HG02623 (cell line): ENCODE measurements around the gene HDLBP.
"Not testable (repeated sequence)": the region's sequence is repeated elsewhere in the genome, so short reads cannot be mapped to it uniquely, and the experiment has no call there.

ENCODE experiments used
- ATAC-seq: cut with Tn5 transposase; IDR thresholded peaks from one replicate; pipeline ENCODE4 v1.9.1; 2021; ENCODE audit warnings: moderate library complexity; ENCODE audit not compliant: unreplicated experiment

The HDLBP gene

GRCh38 chr2:241308832-241309500 is 6.5 kb downstream of the HDLBP start:
- no peak for ATAC-seq

- ATAC-seq, result no peak
These were observed 7.2 kb downstream of the HDLBP start for GRCh38 chr2:241308267-241308666.

- ATAC-seq, result no peak
These were observed 8.4 kb downstream of the HDLBP start for GRCh38 chr2:241307055-241307454.

GRCh38 chr2:241304039-241304670 is 11.3 kb downstream of the HDLBP start:
- ATAC-seq, result no peak

- ATAC-seq, result no peak
These were observed 12.5 kb downstream of the HDLBP start for GRCh38 chr2:241302759-241303651.

- no peak for ATAC-seq
These were observed 13.4 kb downstream of the HDLBP start for GRCh38 chr2:241302083-241302482.

GRCh38 chr2:241300000-241300399 is 15.5 kb downstream of the HDLBP start:
- ATAC-seq, result no peak

- no peak for ATAC-seq
These were observed 16.8 kb downstream of the HDLBP start for GRCh38 chr2:241298673-241299072.

GRCh38 chr2:241296767-241297166 is 18.7 kb downstream of the HDLBP start:
- no peak for ATAC-seq

GRCh38 chr2:241295326-241296095 is 20.0 kb downstream of the HDLBP start:
- no peak for ATAC-seq

GRCh38 chr2:241293378-241293797 is 22.1 kb downstream of the HDLBP start:
- not testable (repeated sequence) for ATAC-seq

- ATAC-seq, result no peak
These were observed 23.5 kb downstream of the HDLBP start for GRCh38 chr2:241291977-241292376.

- no peak for ATAC-seq
These were observed 24.3 kb downstream of the HDLBP start for GRCh38 chr2:241291153-241291552.

GRCh38 chr2:241289597-241289996 is 25.9 kb downstream of the HDLBP start:
- no peak for ATAC-seq

- ATAC-seq, result no peak
These were observed 26.4 kb downstream of the HDLBP start for GRCh38 chr2:241289053-241289452.

GRCh38 chr2:241288324-241288888 is 27.1 kb downstream of the HDLBP start:
- no peak for ATAC-seq

GRCh38 chr2:241286348-241287090 is 29.0 kb downstream of the HDLBP start:
- no peak for ATAC-seq

GRCh38 chr2:241285596-241285995 is 29.9 kb downstream of the HDLBP start:
- ATAC-seq, result no peak

- no peak for ATAC-seq
These were observed 32.9 kb downstream of the HDLBP start for GRCh38 chr2:241282555-241282954.

GRCh38 chr2:241280291-241280690 is 35.2 kb downstream of the HDLBP start:
- no peak for ATAC-seq
